ENCODE measurements around the gene PIGH. TPM values are rescaled to one million over a fixed set of nuclear protein-coding genes. Genes with fewer than 3 reads are reported as not detected.
A peak's percentile ranks its signal among the peaks of the same experiment; 100 is the strongest.

PIGH gene
- total RNA-seq, 2 donors from 2014 or later = 15.4 to 17.3 TPM

- DNase-seq (ENCODE audit: low spot score) = no peak
- intact Hi-C loops (cut with DNase I) = loop anchor here in 1 of 2 donors (10.0 kb wide), 1 partner anchor 125 kb away; the partner anchor contains the start of gene RDH12
Measured at GRCh38 chr14:67579636-67580035, 20.4 kb downstream of the PIGH start.

- intact Hi-C loops (cut with DNase I) = no loop called here
- no peak for DNase-seq (ENCODE audit: low spot score)
Measured at GRCh38 chr14:67579040-67579439, 21.0 kb downstream of the PIGH start.

- DNase-seq (ENCODE audit: low spot score) = no peak
- intact Hi-C loops (cut with DNase I) = no loop called here
Measured at GRCh38 chr14:67577909-67578749, 21.9 kb downstream of the PIGH start.

- intact Hi-C loops (cut with DNase I) = no loop called here
- peak; percentile 52 for DNase-seq (ENCODE audit: low spot score)
Measured at GRCh38 chr14:67577181-67577808, 22.8 kb downstream of the PIGH start.

DNA sequence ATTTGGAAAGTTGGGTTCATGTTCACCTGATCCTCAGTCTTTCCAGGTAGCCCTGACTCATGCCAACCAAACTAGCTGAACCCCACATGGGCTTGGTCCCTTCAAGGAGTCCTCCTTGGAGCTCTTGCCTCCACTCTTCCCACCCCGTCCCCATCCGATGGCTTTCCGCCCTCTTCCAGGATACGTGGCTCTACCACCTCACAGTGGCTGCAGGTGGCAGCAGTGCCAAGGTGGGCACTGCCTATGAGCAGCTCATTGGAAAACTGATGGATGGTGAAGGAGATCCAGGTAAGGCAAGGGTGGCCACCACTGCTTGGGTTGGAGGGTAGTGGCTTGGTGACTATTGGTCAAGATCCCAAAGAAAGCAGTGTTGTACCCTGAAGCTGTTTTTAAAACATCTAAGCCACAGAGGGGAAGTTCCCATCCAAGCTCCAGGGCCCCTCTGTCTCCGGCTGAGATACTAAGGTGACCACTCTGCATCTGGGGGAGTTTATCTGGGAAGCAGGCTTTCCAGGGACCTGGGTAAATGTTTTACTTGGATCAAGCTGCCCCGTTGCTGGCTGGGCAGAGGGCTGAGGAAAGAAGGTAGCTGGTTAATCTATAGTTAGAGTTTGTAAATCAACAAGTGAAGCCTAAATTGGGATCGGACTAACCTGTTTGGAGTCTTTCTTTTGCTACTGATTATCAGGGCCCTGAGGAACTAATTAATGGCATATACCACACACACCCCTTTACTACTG is 23.7 kb downstream of the PIGH start:
- intact Hi-C loops (cut with DNase I) = no loop called here
- DNase-seq (ENCODE audit: low spot score) = peak; percentile 36

DNA sequence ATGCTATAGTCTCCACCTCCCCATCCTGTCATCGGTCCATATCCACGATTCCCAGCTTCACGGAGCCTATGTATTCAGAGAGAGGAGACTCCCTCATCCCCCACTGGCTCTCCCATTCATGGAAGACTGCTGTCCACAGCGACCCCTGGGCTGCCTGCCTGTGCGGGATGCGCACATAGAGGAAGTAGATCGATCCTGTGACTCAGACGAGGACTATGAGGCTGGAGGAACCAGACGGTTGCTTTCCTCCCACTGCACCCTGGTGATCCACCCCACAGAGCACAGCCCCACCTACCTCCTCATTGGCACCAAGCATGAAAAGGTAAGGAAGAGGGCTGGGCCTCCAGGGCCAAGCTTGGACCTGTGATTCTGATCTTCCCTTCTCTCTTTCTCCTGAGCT is 24.4 kb downstream of the PIGH start:
- DNase-seq (ENCODE audit: low spot score) = peak; percentile 74
- intact Hi-C loops (cut with DNase I) = no loop called here

DNA sequence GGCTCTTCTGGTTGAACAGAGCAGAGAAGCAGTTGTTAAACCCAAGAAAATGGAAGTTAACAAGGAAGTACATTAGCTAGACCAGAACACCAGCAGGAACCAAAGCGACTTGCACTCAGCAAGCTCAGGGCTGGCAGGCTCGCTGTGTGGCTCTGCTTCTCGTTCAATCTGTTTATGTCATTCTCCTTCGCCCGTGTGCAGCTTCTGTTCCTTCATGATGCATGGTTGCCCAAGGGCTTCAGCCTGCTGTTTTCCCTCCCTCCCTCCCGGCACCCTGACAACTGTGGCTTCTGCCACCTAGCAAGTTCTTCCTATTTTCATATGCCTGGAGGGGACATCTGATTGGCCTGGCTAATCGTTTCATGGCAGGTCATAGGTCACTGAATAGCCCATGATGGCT is 25.3 kb downstream of the PIGH start:
- DNase-seq (ENCODE audit: low spot score) = peak; percentile 47
- intact Hi-C loops (cut with DNase I) = loop anchor here in 1 of 2 donors (5.0 kb wide), 2 partner anchors 48 to 148 kb away; no protein-coding TSS in a partner anchor

DNA sequence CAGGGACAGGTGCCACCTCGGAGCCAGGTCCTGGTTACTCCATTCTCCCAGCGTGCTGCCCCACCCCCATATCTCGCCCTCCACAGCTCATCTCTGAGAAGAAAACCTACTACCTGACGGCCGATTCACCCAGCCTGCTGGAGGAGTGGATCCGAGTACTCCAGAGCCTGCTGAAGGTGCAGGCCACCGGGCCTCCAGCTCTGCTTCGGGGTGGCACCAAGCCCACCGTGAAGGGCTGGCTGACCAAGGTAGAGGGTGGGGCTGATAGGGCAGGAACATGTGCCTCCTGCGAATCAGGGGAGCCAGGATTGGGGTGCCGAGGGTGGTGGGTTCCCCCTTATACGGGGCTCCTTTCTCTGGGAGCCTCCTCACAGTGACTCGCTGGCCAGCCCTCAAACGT is 25.9 kb downstream of the PIGH start:
- intact Hi-C loops (cut with DNase I) = loop anchor here in 1 of 2 donors (5.0 kb wide), 2 partner anchors 47 to 147 kb away; no protein-coding TSS in a partner anchor
- DNase-seq (ENCODE audit: low spot score) = peak; percentile 75

DNA sequence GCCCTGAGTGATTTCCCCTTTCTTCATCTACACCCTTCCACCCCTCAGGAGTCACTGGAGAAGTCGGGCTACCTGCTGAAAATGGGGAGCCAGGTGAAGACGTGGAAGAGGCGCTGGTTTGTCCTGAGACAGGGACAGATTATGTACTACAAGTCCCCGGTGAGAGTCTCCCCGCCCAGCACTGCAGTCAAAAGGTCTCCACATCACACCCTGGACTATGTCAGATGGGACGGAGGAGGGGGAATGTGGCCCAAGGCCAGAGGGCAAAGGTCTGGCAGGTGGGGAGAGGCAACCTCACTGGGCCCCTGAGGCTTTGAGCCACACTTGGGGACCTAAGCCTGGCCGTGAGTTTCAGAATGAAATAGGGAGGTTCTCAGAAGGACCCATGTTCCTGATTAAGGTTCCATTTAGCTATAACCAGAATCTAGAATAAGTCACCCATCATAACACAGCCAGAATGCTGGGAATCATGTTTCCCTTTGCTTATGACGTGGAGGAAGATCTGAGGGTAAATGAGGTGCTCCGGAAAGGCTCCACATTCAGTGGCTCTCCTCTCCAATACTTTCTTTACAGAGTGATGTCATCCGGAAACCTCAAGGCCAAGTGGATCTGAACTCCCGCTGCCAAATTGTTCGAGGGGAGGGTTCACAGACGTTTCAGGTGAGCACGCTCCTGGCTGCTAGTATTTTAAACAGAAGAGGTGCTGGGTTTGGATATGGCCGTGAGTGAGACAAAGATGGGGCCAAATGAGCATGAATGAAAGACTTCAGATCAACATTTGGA is 26.6 kb downstream of the PIGH start:
- intact Hi-C loops (cut with DNase I) = loop anchor here in 1 of 2 donors (5.0 kb wide), 2 partner anchors 46 to 146 kb away; no protein-coding TSS in a partner anchor

DNA sequence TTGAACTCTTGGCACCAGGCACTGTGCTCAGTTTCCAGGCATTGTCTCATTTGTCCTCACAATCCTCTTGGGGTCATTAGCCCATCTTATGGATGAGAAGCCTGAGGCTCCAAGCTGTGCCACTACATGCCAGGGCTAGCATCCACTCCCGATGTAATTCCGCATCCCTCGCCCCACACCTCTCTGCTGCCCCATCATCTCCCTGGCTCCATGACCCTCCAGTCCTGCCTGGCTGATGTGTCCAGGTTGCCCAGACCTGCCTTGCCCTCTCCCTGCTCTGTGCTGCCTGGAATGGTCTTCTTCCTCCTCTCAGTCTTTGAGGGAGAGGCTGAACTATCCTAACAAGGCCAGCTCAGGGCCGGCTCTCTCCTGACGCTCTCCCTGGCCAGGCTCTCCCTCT is 27.5 kb downstream of the PIGH start:
- intact Hi-C loops (cut with DNase I) = loop anchor here in 1 of 2 donors (1.0 to 5.0 kb wide), 3 partner anchors 45 to 157 kb away; no protein-coding TSS in a partner anchor
- DNase-seq (ENCODE audit: low spot score) = peak; percentile 56

More for the DNA sequence above, 26.6 kb downstream of the PIGH start:
- peak; percentile 30 for DNase-seq (ENCODE audit: low spot score)

DNA sequence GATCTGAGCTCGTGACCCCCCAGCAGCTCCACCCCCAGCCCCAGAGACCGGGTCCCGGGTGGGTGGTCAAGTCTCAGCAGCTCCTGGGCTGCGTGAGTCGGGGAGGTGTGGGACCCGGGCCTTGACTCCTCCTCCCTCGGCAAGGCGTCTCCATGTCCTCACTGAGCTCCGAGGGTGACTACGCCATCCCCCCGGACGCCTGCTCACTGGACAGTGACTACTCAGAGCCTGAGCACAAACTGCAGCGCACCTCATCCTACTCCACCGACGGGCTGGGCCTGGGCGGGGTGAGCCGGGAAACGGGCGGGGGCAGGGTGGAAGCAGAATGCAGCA is 28.1 kb downstream of the PIGH start:
- intact Hi-C loops (cut with DNase I) = loop anchor here in 1 of 2 donors (1.0 to 5.0 kb wide), 3 partner anchors 45 to 157 kb away; no protein-coding TSS in a partner anchor
- peak; percentile 65 for DNase-seq (ENCODE audit: low spot score)

GRCh38 chr14:67571275-67571990 is 28.6 kb downstream of the PIGH start:
- intact Hi-C loops (cut with DNase I) = loop anchor here in 1 of 2 donors (5.0 kb wide), 2 partner anchors 44 to 144 kb away; no protein-coding TSS in a partner anchor
- DNase-seq (ENCODE audit: low spot score) = peak; percentile 86

- intact Hi-C loops (cut with DNase I) = loop anchor here in 1 of 2 donors (5.0 kb wide), 2 partner anchors 43 to 143 kb away; no protein-coding TSS in a partner anchor
- DNase-seq (ENCODE audit: low spot score) = no peak
Measured at GRCh38 chr14:67570453-67570852, 29.6 kb downstream of the PIGH start.

DNA sequence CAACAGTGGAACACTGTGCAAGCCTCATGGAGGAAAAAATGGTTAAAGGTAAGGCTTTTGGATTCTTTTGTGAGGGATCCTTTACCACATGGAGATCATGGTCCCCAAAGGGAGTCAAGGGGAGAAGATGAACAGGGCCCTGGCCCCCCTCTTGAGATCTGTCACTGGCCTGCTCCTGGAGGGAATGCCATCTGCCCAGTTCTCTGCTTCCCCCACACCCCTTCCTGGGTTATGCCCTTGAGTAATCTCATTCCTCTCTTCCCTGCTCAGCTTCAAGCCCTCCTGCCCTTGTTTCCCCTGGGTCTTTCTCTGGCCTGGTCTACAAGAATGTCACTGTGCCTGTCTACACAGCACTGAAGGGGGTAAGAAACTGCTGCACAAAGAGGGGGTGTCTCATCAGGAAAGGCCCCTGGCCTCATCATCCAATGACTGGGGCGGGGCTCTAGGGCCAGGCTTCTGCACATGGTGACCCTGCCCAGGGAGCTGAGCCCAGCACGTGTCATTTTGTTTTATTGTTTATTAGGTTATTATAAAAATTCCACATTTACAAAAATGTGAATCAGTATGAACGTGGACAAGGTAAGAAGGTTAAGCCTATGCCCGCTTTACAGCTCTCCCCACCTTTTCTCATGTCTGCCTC is 30.3 kb downstream of the PIGH start:
- DNase-seq (ENCODE audit: low spot score) = peak; percentile 62
- intact Hi-C loops (cut with DNase I) = loop anchor here (5.0 to 10.0 kb wide), 3 partner anchors 42 to 1155 kb away; no protein-coding TSS in a partner anchor

- intact Hi-C loops (cut with DNase I) = loop anchor here (5.0 to 10.0 kb wide), 2 partner anchors 142 to 1156 kb away; no protein-coding TSS in a partner anchor
- DNase-seq (ENCODE audit: low spot score) = peak; percentile 75
Measured at GRCh38 chr14:67569011-67569650, 30.9 kb downstream of the PIGH start.

DNA sequence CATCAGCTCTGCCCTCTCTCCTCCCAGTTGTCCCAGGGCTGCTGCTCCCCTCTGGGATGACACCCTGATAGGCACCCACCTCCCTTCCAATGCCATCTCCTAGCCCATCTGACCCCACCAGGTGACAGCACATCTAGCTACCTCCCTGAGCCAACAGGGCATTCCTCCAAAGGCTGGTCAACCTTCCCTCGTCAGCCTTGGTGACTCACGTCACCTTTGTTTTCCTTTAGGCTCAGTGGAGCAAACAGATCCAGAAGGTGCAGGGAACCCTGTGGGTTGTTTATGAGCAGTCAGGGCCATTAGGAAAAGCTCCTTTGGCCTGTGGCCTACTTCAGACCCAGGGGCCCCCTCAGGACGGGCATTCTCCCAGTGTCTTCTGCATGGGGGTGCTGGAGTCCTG is 32.4 kb downstream of the PIGH start:
- DNase-seq (ENCODE audit: low spot score) = peak; percentile 34
- intact Hi-C loops (cut with DNase I) = loop anchor here (5.0 to 10.0 kb wide), 2 partner anchors 140 to 1157 kb away; no protein-coding TSS in a partner anchor

- peak; percentile 47 for DNase-seq (ENCODE audit: low spot score)
- intact Hi-C loops (cut with DNase I) = loop anchor here (5.0 to 10.0 kb wide), 2 partner anchors 140 to 1158 kb away; no protein-coding TSS in a partner anchor
Measured at GRCh38 chr14:67566908-67567307, 33.2 kb downstream of the PIGH start.

All from posterior vena cava (tissue), 2 donors.